MCF 10A (cell line): ENCODE measurements around the gene BRD7. TPM values are rescaled to one million over a fixed set of nuclear protein-coding genes. Genes with fewer than 3 reads are reported as not detected.

Experiments
- BruUV-seq: library from RNA; stranded (reverse); fragments of 400-500 nt; replicated peaks from 2 replicates; lab custom pipeline; 2021; lab: Mats Ljungman, UMichigan
- CTCF ChIA-PET: fragments of 300-600 bp; sonication (Branson Sonifier 250); formaldehyde crosslinking; extraction: SDS; loops from one replicate; lab custom pipeline; 2021; ENCODE audit warnings: antibody characterized with exemption, inconsistent platforms; lab: Yijun Ruan, JAX
- POLR2A ChIA-PET: fragments of 300-600, 350-650 bp; sonication (Branson Sonifier 250); formaldehyde crosslinking; extraction: SDS; loops from one replicate; lab custom pipeline; 2020; ENCODE audit warnings: antibody characterized with exemption, inconsistent platforms; lab: Yijun Ruan, JAX
- DNase-seq: peaks from one replicate; pipeline ENCODE4 v3.0.0-alpha.2; 2018; ENCODE audit not compliant: unreplicated experiment
- H3K27ac Mint-ChIP-seq: one replicate; pipeline ENCODE4 v1.8.0; 2022; ENCODE audit warnings: mild to moderate bottlenecking, low read depth, mixed read lengths; ENCODE audit not compliant: unreplicated experiment
- H3K27me3 Mint-ChIP-seq: one replicate; pipeline ENCODE4 v1.8.0; 2022; ENCODE audit warnings: mixed read lengths; ENCODE audit not compliant: insufficient read depth, unreplicated experiment
- H3K36me3 Mint-ChIP-seq: one replicate; pipeline ENCODE4 v1.8.0; 2022; ENCODE audit warnings: mild to moderate bottlenecking, moderate library complexity, mixed read lengths; ENCODE audit not compliant: insufficient read depth, unreplicated experiment
- H3K4me1 Mint-ChIP-seq: one replicate; pipeline ENCODE4 v1.8.0; 2022; ENCODE audit warnings: mixed read lengths; ENCODE audit not compliant: insufficient read depth, unreplicated experiment
- H3K4me3 Mint-ChIP-seq: one replicate; pipeline ENCODE4 v1.8.0; 2022; ENCODE audit warnings: mild to moderate bottlenecking, moderate library complexity, mixed read lengths; ENCODE audit not compliant: unreplicated experiment
- H3K9me3 Mint-ChIP-seq: one replicate; pipeline ENCODE4 v1.8.0; 2022; ENCODE audit warnings: mixed read lengths; ENCODE audit not compliant: unreplicated experiment
- CTCF ChIP-seq: fragments of 200-600 bp; IDR thresholded peaks from one replicate; pipeline ENCODE4 v1.8.0; 2022; ENCODE audit warnings: antibody characterized with exemption, mild to moderate bottlenecking; ENCODE audit not compliant: unreplicated experiment
- intact Hi-C: fragments of 100-400 bp; cut with micrococcal nuclease; formaldehyde crosslinking; loops from 2 replicates; pipeline ENCODE4 v1.14.1; 2022
- total RNA-seq: library from RNA; stranded (reverse); gene quantifications from 2 replicates; pipeline ENCODE4 v1.2.3, GENCODE V29; 2022

BRD7 gene
- total RNA-seq, 1 experiment from 2014 or later, result 75.9 TPM

GRCh38 chr16:50272111-50272571, 96.6 kb downstream of the BRD7 start:
- no peak overlapping the region for H3K4me3 Mint-ChIP-seq
- TF ChIP-seq CTCF, result no peak
- H3K27me3 Mint-ChIP-seq, result no peaks in the 10 kb centered on the region
- no peaks in the 10 kb centered on the region for H3K4me1 Mint-ChIP-seq
- no peaks in the 10 kb centered on the region for H3K9me3 Mint-ChIP-seq
- intact Hi-C loops, result no loop called here
- H3K27ac Mint-ChIP-seq, result no peak overlapping the region
- CTCF ChIA-PET, result interaction anchor here (0.6 to 0.7 kb wide), 4 partner anchors 235 to 1268 kb away, joined by 3 to 5 read pairs (median 4); partner anchors contain the start of gene CNEP1R1
- BruUV-seq, result no TSS peak
- no peaks in the 10 kb centered on the region for H3K36me3 Mint-ChIP-seq
- DNase-seq, result no peak
- POLR2A ChIA-PET, result no interaction called here

DNA sequence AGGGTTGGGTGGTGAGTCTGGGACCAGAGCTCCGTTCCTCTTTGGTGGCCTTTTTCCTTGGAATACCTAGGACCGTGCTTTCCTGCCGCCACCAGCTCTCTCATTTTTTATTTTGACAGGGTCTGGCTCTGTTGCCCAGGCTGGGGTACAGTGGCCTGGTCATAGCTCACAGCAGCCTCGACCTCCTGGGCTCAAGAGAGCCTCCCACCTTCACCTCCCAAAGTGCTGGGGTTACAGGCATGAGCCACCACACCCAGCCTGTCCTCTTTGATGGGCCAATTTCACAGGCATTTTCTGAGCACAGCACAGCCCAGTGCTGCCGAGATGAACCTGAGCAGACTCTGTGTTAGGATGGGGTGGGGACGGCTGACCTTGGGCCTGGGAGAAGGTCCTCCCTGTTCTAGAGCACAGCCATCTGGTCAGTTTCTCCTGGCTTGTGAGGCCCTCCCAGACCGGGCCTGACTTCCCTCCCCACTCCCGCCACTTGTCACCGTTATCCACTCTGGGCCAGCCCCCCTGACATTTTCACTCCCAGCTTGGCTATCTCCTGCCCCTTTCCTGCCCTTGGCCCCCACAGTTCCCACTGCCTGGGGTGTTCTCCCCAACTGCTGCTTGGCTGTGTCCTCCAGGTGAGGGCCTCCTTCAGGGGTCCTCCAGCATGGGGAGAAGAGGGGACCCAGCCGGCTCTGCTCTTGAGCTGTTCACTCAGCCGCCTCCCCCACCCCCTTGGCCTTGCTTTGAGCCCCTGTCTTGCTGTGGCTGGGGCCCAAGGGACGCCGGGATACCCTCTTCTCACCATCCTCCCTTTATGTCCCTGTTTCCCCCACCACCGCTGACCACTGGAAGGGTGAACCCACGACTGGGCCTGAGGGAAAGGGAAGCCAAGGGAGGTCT, 97.4 kb downstream of the BRD7 start:
- ChIA-PET CTCF (interaction anchor here (0.6 to 0.7 kb wide), 4 partner anchors 19 to 1269 kb away, joined by 3 to 4 read pairs (median 3); no protein-coding TSS in a partner anchor), POLR2A (no interaction called here)
- no peak for DNase-seq
- TF ChIP-seq CTCF, result no peak
- H3K27me3 Mint-ChIP-seq, result no peaks in the 10 kb centered on the region
- no TSS peak for BruUV-seq
- H3K9me3 Mint-ChIP-seq, result no peaks in the 10 kb centered on the region
- no peak overlapping the region for H3K4me3 Mint-ChIP-seq
- H3K27ac Mint-ChIP-seq, result no peak overlapping the region
- H3K36me3 Mint-ChIP-seq, result no peaks in the 10 kb centered on the region
- intact Hi-C loops, result no loop called here
- no peaks in the 10 kb centered on the region for H3K4me1 Mint-ChIP-seq

DNA sequence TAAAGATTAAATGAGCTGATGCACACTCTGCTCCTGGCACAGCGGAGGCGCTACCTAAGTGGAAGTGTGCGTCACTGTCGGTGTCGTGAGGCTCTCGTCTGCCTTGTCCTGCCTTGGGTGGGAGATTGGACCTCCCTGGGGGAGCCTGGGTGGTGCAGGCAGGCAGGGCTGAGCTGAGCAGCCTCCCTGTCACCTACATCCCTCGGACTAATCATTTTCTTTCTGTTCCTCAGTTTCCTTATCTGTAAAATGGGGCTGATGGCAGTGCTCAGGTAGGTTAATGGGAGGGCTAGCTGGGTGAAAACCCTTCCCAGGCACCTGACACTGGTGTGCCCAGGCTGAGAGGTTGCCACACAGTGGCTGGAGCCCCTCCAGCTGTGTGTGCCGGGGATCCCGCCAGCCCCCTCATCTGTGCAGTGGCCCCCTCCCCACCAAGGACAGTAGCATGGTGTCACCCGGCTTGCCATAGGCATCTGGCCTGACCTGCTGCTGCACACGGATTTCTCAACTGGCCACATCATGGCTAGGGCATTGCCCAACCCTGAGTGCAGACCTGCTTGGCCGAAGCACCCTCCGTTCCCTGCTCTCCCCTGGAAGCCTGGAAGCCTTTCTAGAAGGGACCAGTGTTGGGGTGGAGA, 98.2 kb downstream of the BRD7 start:
- no peak for DNase-seq
- CTCF ChIA-PET, result interaction anchor here (0.6 to 0.7 kb wide), 2 partner anchors 454 to 674 kb away, joined by 3 read pairs; no protein-coding TSS in a partner anchor
- BruUV-seq, result no TSS peak
- no peaks in the 10 kb centered on the region for H3K9me3 Mint-ChIP-seq
- no peak overlapping the region for H3K27ac Mint-ChIP-seq
- no peaks in the 10 kb centered on the region for H3K4me1 Mint-ChIP-seq
- intact Hi-C loops, result no loop called here
- POLR2A ChIA-PET, result no interaction called here
- H3K27me3 Mint-ChIP-seq, result no peaks in the 10 kb centered on the region
- no peak for TF ChIP-seq CTCF
- no peaks in the 10 kb centered on the region for H3K36me3 Mint-ChIP-seq
- H3K4me3 Mint-ChIP-seq, result no peak overlapping the region

GRCh38 chr16:50269769-50270509, 98.8 kb downstream of the BRD7 start:
- Mint-ChIP-seq H3K9me3 (no peaks in the 10 kb centered on the region), H3K4me1 (no peaks in the 10 kb centered on the region)

More at GRCh38 chr16:50269769-50270509, 98.8 kb downstream of the BRD7 start:
- TF ChIP-seq CTCF, result no peak
- BruUV-seq, result no TSS peak
- Mint-ChIP-seq H3K36me3 (no peaks in the 10 kb centered on the region), H3K27ac (no peak overlapping the region), H3K27me3 (no peaks in the 10 kb centered on the region), H3K4me3 (no peak overlapping the region)
- ChIA-PET CTCF (no interaction called here), POLR2A (no interaction called here)
- no peak for DNase-seq
- intact Hi-C loops, result no loop called here
